Measurements from ENCODE around the gene CFAP65. TPM values are rescaled to one million over a fixed set of nuclear protein-coding genes. Genes with fewer than 3 reads are reported as not detected.
A peak's percentile ranks its signal among the peaks of the same experiment; 100 is the strongest.

The CFAP65 gene
- total RNA-seq, 1 donor from 2014 or later: not detected

- Mint-ChIP-seq H3K27me3 (ENCODE audit: low read depth) (peaks cover 65% of the 10 kb centered on the region), H3K36me3 (ENCODE audit: low read depth) (peaks cover 2% of the 10 kb centered on the region), H3K9me3 (ENCODE audit: low read depth) (no peaks in the 10 kb centered on the region), H3K27ac (ENCODE audit: unreplicated experiment) (no peak overlapping the region), H3K4me3 (ENCODE audit: unreplicated experiment) (no peak overlapping the region), H3K4me1 (ENCODE audit: low read depth) (peaks cover 19% of the 10 kb centered on the region)
- no peak for DNase-seq (ENCODE audit: low spot score)
- TF ChIP-seq CTCF (IDR thresholded peaks at IDR 0.05): no peak
These were observed 57.4 kb downstream of the CFAP65 start for GRCh38 chr2:218983934-218984238.

- no peaks in the 10 kb centered on the region for H3K9me3 Mint-ChIP-seq (ENCODE audit: low read depth)
- no peak overlapping the region for H3K4me3 Mint-ChIP-seq (ENCODE audit: unreplicated experiment)
- peaks cover 19% of the 10 kb centered on the region for H3K4me1 Mint-ChIP-seq (ENCODE audit: low read depth)
- no peak overlapping the region for H3K27ac Mint-ChIP-seq (ENCODE audit: unreplicated experiment)
- peaks cover 63% of the 10 kb centered on the region for H3K27me3 Mint-ChIP-seq (ENCODE audit: low read depth)
- H3K36me3 Mint-ChIP-seq (ENCODE audit: low read depth): peaks cover 2% of the 10 kb centered on the region
- peak; percentile 49 for DNase-seq (ENCODE audit: low spot score)
- no peak for TF ChIP-seq CTCF (IDR thresholded peaks at IDR 0.05)
These were observed 57.9 kb downstream of the CFAP65 start for GRCh38 chr2:218983263-218983933.

GRCh38 chr2:218982586-218983262, 58.6 kb downstream of the CFAP65 start:
- Mint-ChIP-seq H3K27me3 (ENCODE audit: low read depth) (peaks cover 62% of the 10 kb centered on the region), H3K9me3 (ENCODE audit: low read depth) (no peaks in the 10 kb centered on the region), H3K36me3 (ENCODE audit: low read depth) (peaks cover 2% of the 10 kb centered on the region), H3K27ac (ENCODE audit: unreplicated experiment) (no peak overlapping the region), H3K4me1 (ENCODE audit: low read depth) (peaks cover 19% of the 10 kb centered on the region), H3K4me3 (ENCODE audit: unreplicated experiment) (no peak overlapping the region)
- peak; percentile 71 for DNase-seq (ENCODE audit: low spot score)
- TF ChIP-seq CTCF (IDR thresholded peaks at IDR 0.05): no peak

- Mint-ChIP-seq H3K27me3 (ENCODE audit: low read depth) (peaks cover 62% of the 10 kb centered on the region), H3K9me3 (ENCODE audit: low read depth) (no peaks in the 10 kb centered on the region), H3K4me1 (ENCODE audit: low read depth) (peaks cover 19% of the 10 kb centered on the region), H3K36me3 (ENCODE audit: low read depth) (peaks cover 2% of the 10 kb centered on the region), H3K4me3 (ENCODE audit: unreplicated experiment) (peak overlapping the region; percentile 50), H3K27ac (ENCODE audit: unreplicated experiment) (no peak overlapping the region)
- DNase-seq (ENCODE audit: low spot score): peak; percentile 82
- TF ChIP-seq CTCF (IDR thresholded peaks at IDR 0.05): no peak
These were observed 59.3 kb downstream of the CFAP65 start for GRCh38 chr2:218981881-218982585.

GRCh38 chr2:218981390-218981880, 59.9 kb downstream of the CFAP65 start:
- H3K36me3 Mint-ChIP-seq (ENCODE audit: low read depth): peaks cover 2% of the 10 kb centered on the region

More at GRCh38 chr2:218981390-218981880, 59.9 kb downstream of the CFAP65 start:
- H3K4me1 Mint-ChIP-seq (ENCODE audit: low read depth): peaks cover 19% of the 10 kb centered on the region
- TF ChIP-seq CTCF (IDR thresholded peaks at IDR 0.05): no peak
- peaks cover 62% of the 10 kb centered on the region for H3K27me3 Mint-ChIP-seq (ENCODE audit: low read depth)
- no peak for DNase-seq (ENCODE audit: low spot score)
- H3K27ac Mint-ChIP-seq (ENCODE audit: unreplicated experiment): no peak overlapping the region
- H3K4me3 Mint-ChIP-seq (ENCODE audit: unreplicated experiment): peak overlapping the region; percentile 33
- H3K9me3 Mint-ChIP-seq (ENCODE audit: low read depth): no peaks in the 10 kb centered on the region
